K562 (cell line): ENCODE measurements around the gene ZBTB43. TPM values are rescaled to one million over a fixed set of nuclear protein-coding genes. Genes with fewer than 3 reads are reported as not detected.

Experiments
- ATAC-seq: fragments of 200-7000 bp; cut with Tn5 transposase; 3 replicates; pipeline ENCODE4 v1.9.1; 2020; ENCODE audit warnings: moderate library complexity
- BruUV-seq: library from RNA; stranded (reverse); fragments of 400-500 nt; replicated peaks from 2 replicates; lab custom pipeline; 2021; lab: Mats Ljungman, UMichigan
- CTCF ChIA-PET: fragments of 300-600 bp; formaldehyde crosslinking; extraction: SDS; loops from one replicate; lab custom pipeline; 2021; ENCODE audit warnings: low intra/inter-chr PET ratio; lab: Yijun Ruan, JAX
- POLR2A ChIA-PET: fragments of 300-600, 350-650 bp; sonication (Branson Sonifier 250); formaldehyde crosslinking; extraction: SDS; loops from one replicate; lab custom pipeline; 2021; ENCODE audit warnings: antibody characterized with exemption, inconsistent platforms; lab: Yijun Ruan, JAX
- DNase-seq, 4 experiments: peaks; one replicate each; pipeline versions ENCODE4 v3.0.0 to v3.0.0-alpha.2; 2011 to 2018; ENCODE audit warnings: low spot score in 3 of 4, mixed read lengths in 3 of 4; ENCODE audit errors: extremely low read depth in 1 of 4
- FAIRE-seq: peaks from 2 replicates; lab custom pipeline; 2011; peaks lifted over from hg19 to GRCh38; lab: Jason Lieb, UNC
- H2AFZ ChIP-seq: 2 replicates; pipeline ENCODE4 v1.6.0; 2011; ENCODE audit warnings: low read depth, low read length, control low read depth, inconsistent platforms
- H3K27ac ChIP-seq: fragments of 200-600 bp; 3 replicates; pipeline ENCODE4 v1.8.0; 2011; ENCODE audit warnings: low read depth, mild to moderate bottlenecking, control low read depth, inconsistent platforms, low read length, moderate library complexity, mixed read lengths; ENCODE audit errors: extremely low read depth
- H3K27me3 ChIP-seq, 2 experiments: fragments of 300-600 bp in 1 of 2; 2 replicates in 1 of 2; 3 replicates in 1 of 2; pipeline versions ENCODE4 v1.6.0 to v1.8.0; 2011; ENCODE audit warnings: inconsistent platforms in 2 of 2, low read length in 2 of 2, mild to moderate bottlenecking in 1 of 2, mixed read lengths in 1 of 2, moderate library complexity in 1 of 2; ENCODE audit not compliant: control insufficient read depth in 2 of 2, insufficient read depth in 2 of 2
- H3K36me3 ChIP-seq: fragments of 300-600 bp; 3 replicates; pipeline ENCODE4 v1.8.0; 2011; ENCODE audit warnings: mild to moderate bottlenecking, low read length, inconsistent platforms; ENCODE audit not compliant: control insufficient read depth, insufficient read depth
- H3K4me1 ChIP-seq, 2 experiments: fragments of 200-600 bp in 1 of 2; replicated peaks in 1 of 2; 2 replicates in 1 of 2; 3 replicates in 1 of 2; pipeline versions ENCODE4 v1.5.1 to v1.8.0; 2011; ENCODE audit warnings: inconsistent platforms in 2 of 2, low read length in 2 of 2, mild to moderate bottlenecking in 1 of 2, mixed read lengths in 1 of 2, moderate library complexity in 1 of 2; ENCODE audit not compliant: control insufficient read depth in 2 of 2, insufficient read depth in 2 of 2
- H3K4me2 ChIP-seq: 2 replicates; pipeline ENCODE4 v1.6.1; 2011; ENCODE audit warnings: low read length, control low read depth, inconsistent platforms, mixed read lengths; ENCODE audit not compliant: insufficient read depth
- H3K4me3 ChIP-seq: fragments of 200-600 bp; sonication (generic), shearing (Covaris generic); 2 replicates; pipeline ENCODE4 v1.5.1; 2016; ENCODE audit warnings: control low read depth, inconsistent platforms
- H3K79me2 ChIP-seq: fragments of 200-600 bp; 3 replicates; pipeline ENCODE4 v1.8.0; 2011; ENCODE audit warnings: low read length, inconsistent platforms; ENCODE audit not compliant: control insufficient read depth, insufficient read depth
- H3K9ac ChIP-seq, 2 experiments: 2 replicates each; pipeline versions ENCODE4 v1.6.0 to v1.6.1; 2011; ENCODE audit warnings: low read depth in 2 of 2, low read length in 2 of 2, control low read depth in 1 of 2, inconsistent platforms in 1 of 2, mild to moderate bottlenecking in 1 of 2, mixed read lengths in 1 of 2; ENCODE audit not compliant: insufficient read depth in 1 of 2
- H3K9me1 ChIP-seq: one replicate; pipeline ENCODE4 v1.6.0; 2011; ENCODE audit warnings: inconsistent platforms, mild to moderate bottlenecking, low read length, moderate library complexity; ENCODE audit not compliant: control insufficient read depth, insufficient read depth
- H3K9me3 ChIP-seq: replicated peaks from 2 replicates; pipeline ENCODE4 v1.5.1; 2011; ENCODE audit warnings: low read depth, low read length, inconsistent platforms; ENCODE audit not compliant: control insufficient read depth, insufficient read depth
- H4K20me1 ChIP-seq: replicated peaks from 2 replicates; pipeline ENCODE4 v1.6.1; 2011; ENCODE audit warnings: low read length, inconsistent platforms, mixed read lengths; ENCODE audit not compliant: control insufficient read depth, insufficient read depth
- HDAC8 ChIP-seq: fragments of 450-650 bp; IDR thresholded peaks from 2 replicates; pipeline ENCODE4 v1.6.1; 2016; ENCODE audit warnings: mild to moderate bottlenecking, missing genetic modification characterization, moderate library complexity, missing compliant biosample characterization
- IRF9 ChIP-seq: fragments of 450-650 bp; IDR thresholded peaks from 2 replicates; pipeline ENCODE4 v1.6.1; 2016; ENCODE audit warnings: missing biosample characterization, missing genetic modification characterization
- MAFK ChIP-seq: IDR thresholded peaks from 2 replicates; pipeline ENCODE4 v1.6.1; 2011; ENCODE audit warnings: low read length, improper control_type of control experiment
- MAZ ChIP-seq, 2 experiments: fragments of 450-650 bp in 1 of 2; sonication (generic) in 1 of 2; formaldehyde crosslinking; IDR thresholded peaks in 1 of 2; conservative IDR thresholded peaks in 1 of 2; 2 replicates each; pipeline versions ENCODE4 v1.4.0 to v1.5.0; 2020; ENCODE audit warnings: mild to moderate bottlenecking in 1 of 2, missing genetic modification reagents in 1 of 2
- POLR2G ChIP-seq: fragments of 200-400 bp; formaldehyde crosslinking; IDR thresholded peaks from 2 replicates; pipeline ENCODE4 v1.6.1; 2017; ENCODE audit warnings: low read depth, mild to moderate bottlenecking, antibody characterized with exemption, low read length, moderate library complexity
- RCOR1 ChIP-seq, 2 experiments: IDR thresholded peaks; 2 replicates each; pipeline ENCODE4 v1.6.1; 2012; ENCODE audit warnings: low read depth in 2 of 2, low read length in 2 of 2, borderline replicate concordance in 1 of 2, improper control_type of control experiment in 1 of 2
- SAFB ChIP-seq: fragments of 200-400 bp; formaldehyde crosslinking; IDR thresholded peaks from 2 replicates; pipeline ENCODE4 v1.6.1; 2017; ENCODE audit warnings: low read depth, low read length, borderline replicate concordance
- ZNF274 ChIP-seq: IDR thresholded peaks from 2 replicates; pipeline ENCODE4 v1.6.1; 2011; ENCODE audit warnings: low read depth, mild to moderate bottlenecking, low read length, moderate library complexity, borderline replicate concordance
- WGBS: fragments of 100-300 bp; shearing (Covaris generic); methylation state at CpG from one replicate; pipeline ENCODE4 v1.1.6; 2016; ENCODE audit warnings: low coverage, mixed read lengths; ENCODE audit not compliant: insufficient coverage; ENCODE audit errors: missing lambda C conversion rate; 5-methylcytosine and 5-hydroxymethylcytosine counted together
- in situ Hi-C: fragments of 300-500 bp; cut with MboI; formaldehyde crosslinking; loops from 4 replicates; pipeline ENCODE4 v1.15.0; 2018; ENCODE audit warnings: inconsistent platforms, mixed read lengths
- intact Hi-C: fragments of 100-400 bp; cut with micrococcal nuclease; formaldehyde crosslinking; loops from 2 replicates; pipeline ENCODE4 v1.14.2; 2022
- polyA plus RNA-seq, 8 experiments: library from polyadenylated mRNA; depleted of rRNA in 4 of 8; stranded (reverse) in 5 of 8; unstranded in 3 of 8; fragments of >200 nt; fragmentation: Nextera tagmentation in 2 of 8; fragmentation: Illumina TruSeq in 1 of 8; extraction: Ambion mirVana in 2 of 8; extraction: Trizol in 1 of 8; gene quantifications; 2 replicates each; pipeline versions ENCODE4 v1.2.1 to v1.2.3, GENCODE V29; 2011 to 2014; ENCODE audit warnings: inconsistent platforms in 1 of 8, missing spikeins in 1 of 8
- total RNA-seq, 7 experiments: library from RNA; depleted of rRNA in 6 of 7; stranded (reverse); fragments of >200 nt in 6 of 7; fragmentation: Illumina TruSeq in 2 of 7; extraction: Trizol in 2 of 7; gene quantifications; 2 replicates each; pipeline versions ENCODE4 v1.2.1 to v1.2.3, GENCODE V29; 2011 to 2021; ENCODE audit warnings: low replicate concordance in 1 of 7
- TF ChIP-seq, protein P1 (sequence below): fragments of 250-450 bp; sonication (Bioruptor Pico); IDR thresholded peaks from 2 replicates; pipeline ENCODE4 v1.8.0; 2021; ENCODE audit warnings: borderline replicate concordance, mild to moderate bottlenecking, moderate library complexity; ENCODE audit not compliant: poor library complexity, severe bottlenecking

ZBTB43 gene
- total and polyA plus RNA-seq, 9 of the 15 experiments (the other 6 are each of a cell fraction or from before 2014, with no cell fraction given), result 3.9 to 17.2 (median 9.1) TPM

DNA sequence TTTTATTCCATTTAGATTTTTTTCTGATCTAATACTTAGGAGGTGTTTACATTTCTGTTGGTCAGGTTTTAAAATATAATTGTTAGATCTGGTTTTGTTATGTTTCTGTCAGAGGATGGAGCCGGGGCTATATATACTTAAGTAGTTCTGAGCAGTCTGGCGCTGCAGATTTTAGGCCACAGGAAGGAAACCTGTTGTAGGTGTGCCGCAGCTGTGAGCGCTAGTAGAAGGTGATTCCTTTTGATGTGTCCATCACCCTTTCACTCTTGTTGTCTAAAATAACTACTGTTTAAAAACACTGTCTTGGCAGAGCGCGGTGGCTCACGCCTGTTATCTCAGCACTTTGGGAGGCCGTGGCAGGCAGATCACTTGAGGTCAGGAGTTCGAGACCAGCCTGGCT, 72.6 kb downstream of the ZBTB43 start:
- H3K36me3 ChIP-seq, result peaks cover 34% of the 10 kb centered on the region
- BruUV-seq, result no TSS peak
- no peak overlapping the region for H3K4me2 ChIP-seq
- no peak overlapping the region for H2AFZ ChIP-seq
- ChIA-PET POLR2A (interaction anchor here (0.6 to 0.7 kb wide), 2 partner anchors 11 to 46 kb away, joined by 3 to 4 read pairs; no protein-coding TSS in a partner anchor), CTCF (no interaction called here)
- H3K9ac ChIP-seq, result no peak overlapping the region
- no peaks in the 10 kb centered on the region for H3K9me3 ChIP-seq
- no peak for DNase-seq
- no peaks in the 10 kb centered on the region; the same call in 1 of the 2 replicates for H4K20me1 ChIP-seq
- in situ Hi-C loops, result no loop called here
- H3K27ac ChIP-seq, result no peak overlapping the region
- WGBS, result 92% methylated on average over 8 of the region's 9 CpGs
- intact Hi-C loops, result no loop called here
- no peak overlapping the region for H3K4me3 ChIP-seq
- no peak for FAIRE-seq
- peaks cover 26% of the 10 kb centered on the region; the same call in 2 of the 3 replicates for H3K79me2 ChIP-seq
- TF ChIP-seq POLR2G, result no peak
- TF ChIP-seq SAFB, result no peak
- TF ChIP-seq MAFK, result no peak
- no peak for TF ChIP-seq RCOR1 (IDR thresholded peaks at IDR 0.05; ENCODE audit: borderline replicate concordance in 1 of 2, low read depth in 2 of 2, low read length in 2 of 2)
- H3K27me3 ChIP-seq, result no peaks in the 10 kb centered on the region
- no peak for ATAC-seq
- no peaks in the 10 kb centered on the region for H3K9me1 ChIP-seq
- H3K4me1 ChIP-seq, result peaks cover 3 to 5% of the 10 kb centered on the region in 2 experiments; a peak in 1 of 5 replicates

GRCh38 chr9:126879288-126879687, 74.4 kb downstream of the ZBTB43 start:
- Histone ChIP-seq H4K20me1 (peaks cover 10% of the 10 kb centered on the region; the same call in 1 of the 2 replicates), H3K4me2 (no peak overlapping the region), H3K27me3 (no peaks in the 10 kb centered on the region), H3K36me3 (peaks cover 43% of the 10 kb centered on the region), H3K9me1 (no peaks in the 10 kb centered on the region), H3K4me1 (peaks cover 0 to 6% of the 10 kb centered on the region in 2 experiments; a peak in 3 of 5 replicates)
- BruUV-seq, result no TSS peak
- CTCF ChIA-PET, result no interaction called here
- TF ChIP-seq, protein P1, sequence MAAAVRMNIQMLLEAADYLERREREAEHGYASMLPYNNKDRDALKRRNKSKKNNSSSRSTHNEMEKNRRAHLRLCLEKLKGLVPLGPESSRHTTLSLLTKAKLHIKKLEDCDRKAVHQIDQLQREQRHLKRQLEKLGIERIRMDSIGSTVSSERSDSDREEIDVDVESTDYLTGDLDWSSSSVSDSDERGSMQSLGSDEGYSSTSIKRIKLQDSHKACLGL (CRISPR knock-in tag), result no peak
- TF ChIP-seq POLR2G, result 0 out of 2 replicates have a peak, but pooled peaks have one; percentile 8
- TF ChIP-seq IRF9 (tag), result no peak
- TF ChIP-seq MAZ (CRISPR knock-in tag; conservative IDR thresholded peaks at IDR 0.05 in 1 of 2, IDR thresholded peaks at IDR 0.05 in 1 of 2), result no peak
- TF ChIP-seq HDAC8, result no peak
- TF ChIP-seq ZNF274, result no peak
- TF ChIP-seq, all 486 proteins: peak for 1
- Histone ChIP-seq H3K9me3 (no peaks in the 10 kb centered on the region), H3K79me2 (peaks cover 31% of the 10 kb centered on the region; the same call in 2 of the 3 replicates), H3K27ac (no peak overlapping the region), H3K4me3 (no peak overlapping the region), H2AFZ (no peak overlapping the region), H3K9ac (no peak overlapping the region)
- DNase-seq, result no peak
- WGBS, result 90% methylated on average over 9 of the region's 9 CpGs
- ATAC-seq, result no peak
- POLR2A ChIA-PET, result interaction anchor here (0.5 kb wide), 1 partner anchor 518 kb away, joined by 3 read pairs; the partner anchor contains the start of gene SLC2A8
- in situ Hi-C loops (no loop called here), intact Hi-C loops (no loop called here)
- FAIRE-seq, result no peak
